Calu3 (cell line): ENCODE measurements around the gene ZNF691. TPM values are rescaled to one million over a fixed set of nuclear protein-coding genes. Genes with fewer than 3 reads are reported as not detected.
"Not testable (repeated sequence)": the region's sequence is repeated elsewhere in the genome, so short reads cannot be mapped to it uniquely, and the experiment has no call there.

Source experiments
- BruUV-seq: library from RNA; stranded (reverse); fragments of 400-500 nt; replicated peaks from 2 replicates; lab custom pipeline; 2021; lab: Mats Ljungman, UMichigan
- CTCF ChIA-PET: fragments of 300-600 bp; sonication (Branson Sonifier 250); formaldehyde crosslinking; loops from one replicate; lab custom pipeline; 2022; ENCODE audit warnings: antibody characterized with exemption; lab: Charles Lee
- DNase-seq: peaks from one replicate; pipeline ENCODE4 v3.0.0; 2022
- H3K27ac Mint-ChIP-seq: one replicate; pipeline ENCODE4 v1.8.0; 2022; ENCODE audit warnings: mixed read lengths; ENCODE audit not compliant: unreplicated experiment
- H3K27me3 Mint-ChIP-seq: one replicate; pipeline ENCODE4 v1.8.0; 2022; ENCODE audit warnings: mixed read lengths; ENCODE audit not compliant: unreplicated experiment
- H3K36me3 Mint-ChIP-seq: one replicate; pipeline ENCODE4 v1.8.0; 2022; ENCODE audit warnings: mild to moderate bottlenecking, moderate library complexity, mixed read lengths; ENCODE audit not compliant: insufficient read depth, unreplicated experiment
- H3K4me1 Mint-ChIP-seq: one replicate; pipeline ENCODE4 v1.8.0; 2022; ENCODE audit warnings: mild to moderate bottlenecking, low read depth, mixed read lengths; ENCODE audit not compliant: unreplicated experiment
- H3K4me3 Mint-ChIP-seq: one replicate; pipeline ENCODE4 v1.8.0; 2022; ENCODE audit warnings: mild to moderate bottlenecking, low read depth, moderate library complexity, mixed read lengths; ENCODE audit not compliant: unreplicated experiment
- H3K9me3 Mint-ChIP-seq: one replicate; pipeline ENCODE4 v1.8.0; 2022; ENCODE audit warnings: low read depth, mixed read lengths; ENCODE audit not compliant: unreplicated experiment
- intact Hi-C: fragments of 100-400 bp; cut with micrococcal nuclease; formaldehyde crosslinking; loops from one replicate; pipeline ENCODE4 v1.10.0; 2022; ENCODE audit not compliant: unreplicated experiment
- total RNA-seq: library from RNA; stranded (reverse); gene quantifications from 2 replicates; pipeline ENCODE4 v1.2.3, GENCODE V29; 2022
- TF ChIP-seq, protein P1 (sequence below): fragments of 200-600 bp; IDR thresholded peaks from one replicate; pipeline ENCODE4 v1.8.0; 2022; ENCODE audit warnings: antibody characterized with exemption; ENCODE audit not compliant: unreplicated experiment

The ZNF691 gene
- total RNA-seq, 1 experiment from 2014 or later, result 12.0 TPM

DNA sequence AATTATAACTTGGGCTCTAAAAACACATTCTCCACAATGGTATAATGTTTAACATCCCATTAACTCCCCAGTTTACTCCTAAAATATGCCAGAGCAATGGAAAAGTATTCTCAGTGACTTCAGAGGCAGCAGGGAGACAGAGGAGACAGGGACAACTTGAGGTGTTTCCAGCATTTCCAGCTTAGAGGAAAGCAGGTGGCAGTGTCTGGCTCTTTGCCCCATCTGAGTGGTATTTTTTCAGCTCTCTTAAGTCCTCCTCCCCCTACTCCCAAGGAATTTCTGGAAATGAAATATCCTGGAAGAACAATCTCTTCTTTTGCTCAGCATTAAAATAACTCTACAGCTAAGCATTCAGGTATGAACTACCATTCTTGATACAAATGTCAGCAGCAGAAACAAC, 40.2 kb upstream of the ZNF691 start:
- Mint-ChIP-seq H3K4me1 (no peaks in the 10 kb centered on the region), H3K4me3 (no peak overlapping the region), H3K9me3 (no peaks in the 10 kb centered on the region), H3K36me3 (no peaks in the 10 kb centered on the region), H3K27me3 (no peaks in the 10 kb centered on the region), H3K27ac (no peak overlapping the region)
- no TSS peak for BruUV-seq
- intact Hi-C loops, result no loop called here
- no peak for DNase-seq
- TF ChIP-seq, protein P1, sequence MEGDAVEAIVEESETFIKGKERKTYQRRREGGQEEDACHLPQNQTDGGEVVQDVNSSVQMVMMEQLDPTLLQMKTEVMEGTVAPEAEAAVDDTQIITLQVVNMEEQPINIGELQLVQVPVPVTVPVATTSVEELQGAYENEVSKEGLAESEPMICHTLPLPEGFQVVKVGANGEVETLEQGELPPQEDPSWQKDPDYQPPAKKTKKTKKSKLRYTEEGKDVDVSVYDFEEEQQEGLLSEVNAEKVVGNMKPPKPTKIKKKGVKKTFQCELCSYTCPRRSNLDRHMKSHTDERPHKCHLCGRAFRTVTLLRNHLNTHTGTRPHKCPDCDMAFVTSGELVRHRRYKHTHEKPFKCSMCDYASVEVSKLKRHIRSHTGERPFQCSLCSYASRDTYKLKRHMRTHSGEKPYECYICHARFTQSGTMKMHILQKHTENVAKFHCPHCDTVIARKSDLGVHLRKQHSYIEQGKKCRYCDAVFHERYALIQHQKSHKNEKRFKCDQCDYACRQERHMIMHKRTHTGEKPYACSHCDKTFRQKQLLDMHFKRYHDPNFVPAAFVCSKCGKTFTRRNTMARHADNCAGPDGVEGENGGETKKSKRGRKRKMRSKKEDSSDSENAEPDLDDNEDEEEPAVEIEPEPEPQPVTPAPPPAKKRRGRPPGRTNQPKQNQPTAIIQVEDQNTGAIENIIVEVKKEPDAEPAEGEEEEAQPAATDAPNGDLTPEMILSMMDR, result no peak
- CTCF ChIA-PET, result no interaction called here

GRCh38 chr1:42806593-42806992, 39.8 kb upstream of the ZNF691 start:
- TF ChIP-seq, protein P1, result no peak
- no peaks in the 10 kb centered on the region for H3K4me1 Mint-ChIP-seq

DNA sequence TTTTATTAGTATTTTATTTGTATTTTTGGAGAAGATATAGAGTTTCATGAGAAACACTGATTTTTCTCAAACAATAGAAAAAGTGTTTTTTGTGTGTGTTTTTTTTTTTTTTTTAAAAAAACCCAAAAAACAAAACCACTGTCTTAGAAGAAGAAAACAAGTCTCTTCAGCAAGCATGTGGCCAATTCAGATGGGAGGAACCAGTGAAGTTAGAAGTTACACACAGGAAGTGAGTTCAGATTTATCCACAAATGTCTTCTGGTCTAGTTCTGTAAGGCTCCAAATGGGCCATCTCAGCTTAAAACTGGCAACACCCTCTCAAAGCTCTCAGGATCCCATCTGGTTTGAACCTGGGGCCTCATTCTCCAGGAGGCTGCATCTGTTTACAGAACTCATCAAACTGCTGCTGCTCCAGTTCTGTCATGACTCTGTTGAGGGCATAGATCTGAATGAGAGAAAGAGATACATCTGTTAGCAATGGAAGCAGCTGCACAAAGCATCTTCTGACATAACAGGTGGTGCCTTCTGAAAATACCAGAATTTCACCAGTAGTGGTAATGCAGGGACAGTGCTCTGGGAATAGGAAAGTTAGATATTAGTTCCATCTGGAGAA, 39.3 kb upstream of the ZNF691 start:
- intact Hi-C loops, result no loop called here
- CTCF ChIA-PET, result interaction anchor here (0.6 to 1.4 kb wide), 2 partner anchors 9 to 157 kb away, joined by 3 read pairs; partner anchors contain the start of gene ERMAP
- TF ChIP-seq, protein P1, result no peak
- no peaks in the 10 kb centered on the region for H3K4me1 Mint-ChIP-seq
- no peaks in the 10 kb centered on the region for H3K9me3 Mint-ChIP-seq
- no peak for DNase-seq
- no peak overlapping the region for H3K27ac Mint-ChIP-seq
- H3K36me3 Mint-ChIP-seq, result no peaks in the 10 kb centered on the region
- no peak overlapping the region for H3K4me3 Mint-ChIP-seq
- H3K27me3 Mint-ChIP-seq, result no peaks in the 10 kb centered on the region
- BruUV-seq, result no TSS peak

More at GRCh38 chr1:42806593-42806992, 39.8 kb upstream of the ZNF691 start:
- intact Hi-C loops, result no loop called here
- Mint-ChIP-seq H3K27ac (no peak overlapping the region), H3K27me3 (no peaks in the 10 kb centered on the region), H3K36me3 (no peaks in the 10 kb centered on the region), H3K4me3 (no peak overlapping the region), H3K9me3 (no peaks in the 10 kb centered on the region)
- CTCF ChIA-PET, result no interaction called here
- DNase-seq, result no peak
- no TSS peak for BruUV-seq

DNA sequence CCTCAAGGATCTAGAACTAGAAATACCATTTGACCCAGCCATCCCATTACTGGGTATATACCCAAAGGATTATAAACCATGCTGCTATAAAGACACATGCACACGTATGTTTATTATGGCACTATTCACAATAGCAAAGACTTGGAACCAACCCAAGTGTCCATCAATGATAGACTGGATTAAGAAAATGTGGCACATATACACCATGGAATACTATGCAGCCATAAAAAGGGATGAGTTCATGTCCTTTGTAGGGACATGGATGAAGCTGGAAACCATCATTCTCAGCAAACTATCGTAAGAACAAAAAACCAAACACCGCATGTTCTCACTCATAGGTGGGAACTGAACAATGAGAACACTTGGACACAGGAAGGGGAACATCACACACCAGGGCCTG, 31.6 kb upstream of the ZNF691 start:
- H3K4me3 Mint-ChIP-seq, H3K9me3 Mint-ChIP-seq, H3K27ac Mint-ChIP-seq, H3K27me3 Mint-ChIP-seq, CTCF ChIA-PET, DNase-seq, BruUV-seq, intact Hi-C loops: not testable (repeated sequence)
- Mint-ChIP-seq H3K36me3 (peaks cover 14% of the 10 kb centered on the region), H3K4me1 (peaks cover 11% of the 10 kb centered on the region)
